ENCODE data around the gene SLC4A2.

The SLC4A2 gene

GRCh38 chr7:151080522-151081169 lies 21.3 kb downstream of the SLC4A2 start, which contains the start of gene FASTK:
Gene FASTK, minus strand, starts transcription at chr7:151080809. Its CDS starts 43 bp downstream, at chr7:151080766.
- DNase-seq (ENCODE audit: low read depth in 2 of 2), result peak; percentile 74 to 84

GRCh38 chr7:151081170-151082101 lies 22.0 kb downstream of the SLC4A2 start:
- no peak for DNase-seq (ENCODE audit: low read depth in 2 of 2)

- no peak for DNase-seq (ENCODE audit: low read depth in 2 of 2)
Measured at GRCh38 chr7:151082141-151083070, 23.0 kb downstream of the SLC4A2 start.

GRCh38 chr7:151083071-151083823 lies 23.9 kb downstream of the SLC4A2 start, which contains the start of gene TMUB1:
Gene TMUB1, minus strand, starts transcription at chr7:151083493. Its CDS starts 930 bp downstream, at chr7:151082563.
- DNase-seq (ENCODE audit: low read depth in 2 of 2), result peak; percentile 75 to 77

GRCh38 chr7:151083824-151084160 lies 24.4 kb downstream of the SLC4A2 start:
- no peak for DNase-seq (ENCODE audit: low read depth in 2 of 2)

GRCh38 chr7:151085329-151085690 lies 25.9 kb downstream of the SLC4A2 start:
- DNase-seq (ENCODE audit: low read depth in 2 of 2), result no peak

- DNase-seq (ENCODE audit: low read depth in 2 of 2), result peak; percentile 49 to 59
Measured at GRCh38 chr7:151085691-151086620, 26.6 kb downstream of the SLC4A2 start, which contains the start of gene AGAP3. Gene AGAP3, plus strand, starts transcription at chr7:151086475. Its CDS starts 267 bp downstream, at chr7:151086742.

- DNase-seq (ENCODE audit: low read depth in 2 of 2), result no peak
Measured at GRCh38 chr7:151086802-151087244, 27.4 kb downstream of the SLC4A2 start.

- peak in 1 of 2 donors; percentile 35 for DNase-seq (ENCODE audit: low read depth in 2 of 2)
Measured at GRCh38 chr7:151087245-151088018, 28.0 kb downstream of the SLC4A2 start.

GRCh38 chr7:151088019-151088855 lies 28.8 kb downstream of the SLC4A2 start:
- DNase-seq (ENCODE audit: low read depth in 2 of 2), result no peak

GRCh38 chr7:151088856-151089699 lies 29.7 kb downstream of the SLC4A2 start:
- no peak for DNase-seq (ENCODE audit: low read depth in 2 of 2)

GRCh38 chr7:151089893-151090730 lies 30.7 kb downstream of the SLC4A2 start:
- DNase-seq (ENCODE audit: low read depth in 2 of 2), result no peak

GRCh38 chr7:151091003-151091402 lies 31.6 kb downstream of the SLC4A2 start:
- DNase-seq (ENCODE audit: low read depth in 2 of 2), result no peak

GRCh38 chr7:151091431-151091830 lies 32.0 kb downstream of the SLC4A2 start:
- no peak for DNase-seq (ENCODE audit: low read depth in 2 of 2)

- DNase-seq (ENCODE audit: low read depth in 2 of 2), result no peak
Measured at GRCh38 chr7:151091988-151092387, 32.6 kb downstream of the SLC4A2 start.

GRCh38 chr7:151093748-151094147 lies 34.4 kb downstream of the SLC4A2 start:
- no peak for DNase-seq (ENCODE audit: low read depth in 2 of 2)

Measured in stimulated activated CD4-positive, alpha-beta T cell treated with anti-CD3 and anti-CD28 coated beads, Interleukin-1b, Interleukin-23, amount 100 ng/mL, for 4 hours (primary cell).